SH-SY5Y (cell line): ENCODE results near the gene STXBP4.

Experiments used
- GATA2 ChIP-seq: IDR thresholded peaks from 2 replicates; pipeline ENCODE4 v1.6.1; 2011; ENCODE audit warnings: mild to moderate bottlenecking, low read depth, low read length
- GATA3 ChIP-seq: IDR thresholded peaks from 2 replicates; pipeline ENCODE4 v1.6.1; 2011; ENCODE audit warnings: low read depth, mild to moderate bottlenecking, low read length, moderate library complexity

DNA sequence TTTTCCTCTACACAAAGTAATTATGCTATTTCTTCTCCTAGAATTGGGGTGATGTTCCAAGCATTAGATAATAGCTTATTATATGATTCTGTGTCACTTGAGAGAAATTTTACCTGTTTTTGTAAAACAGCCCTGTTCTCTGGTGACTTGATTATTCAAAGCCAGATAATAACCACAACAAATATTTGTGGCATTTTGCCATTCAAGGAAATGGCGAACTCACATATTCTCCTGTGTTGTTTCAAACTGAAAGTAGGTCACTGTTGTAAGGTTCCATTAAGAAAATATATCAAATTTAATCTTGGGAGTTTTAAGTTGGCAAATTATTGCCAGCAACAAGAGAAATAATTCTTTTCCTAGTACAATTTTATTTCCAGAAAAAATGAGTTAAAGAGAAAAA is 124.8 kb downstream of the STXBP4 start:
- TF ChIP-seq GATA3, result no peak
- no peak for TF ChIP-seq GATA2
